B cell (primary cell): ENCODE measurements around the gene RASGEF1B. TPM values are rescaled to one million over a fixed set of nuclear protein-coding genes. Genes with fewer than 3 reads are reported as not detected.

Experiments used
- ATAC-seq: fragments of 200-7000 bp; cut with Tn5 transposase; one replicate; pipeline ENCODE4 v1.10.0; 2021; ENCODE audit warnings: low read depth, mild to moderate bottlenecking, moderate number of reproducible peaks, moderate library complexity
- CTCF ChIA-PET: fragments of 350-600 bp; sonication (Branson Sonifier 250); formaldehyde crosslinking; loops from one replicate; lab custom pipeline; 2021; ENCODE audit warnings: antibody characterized with exemption, inconsistent platforms; lab: Charles Lee
- POLR2A ChIA-PET: fragments of 350-600 bp; sonication (Branson Sonifier 250); formaldehyde crosslinking; loops from one replicate; lab custom pipeline; 2021; ENCODE audit warnings: antibody characterized with exemption; lab: Charles Lee
- DNase-seq: peaks from one replicate; pipeline ENCODE4 v3.0.0; 2013
- H2AFZ ChIP-seq: 2 replicates; pipeline ENCODE4 v1.6.1; 2012; ENCODE audit warnings: mild to moderate bottlenecking, low read depth, low read length; ENCODE audit not compliant: insufficient read depth, poor library complexity, severe bottlenecking
- H3K27ac ChIP-seq, 2 donors: 1 replicate in 1 of 2; 2 replicates in 1 of 2; pipeline ENCODE4 v1.5.1; 2012 to 2013; ENCODE audit warnings: low read length in 2 of 2, mild to moderate bottlenecking in 2 of 2, moderate library complexity in 1 of 2
- H3K27me3 ChIP-seq, 4 experiments: fragments of 200-600 bp in 1 of 4; sonication (generic) in 1 of 4; replicated peaks in 1 of 4; 1 replicate in 2 of 4; 2 replicates in 2 of 4; pipeline versions ENCODE4 v1.6.1 to v1.7.0; 2013 to 2016; ENCODE audit warnings: low read length in 3 of 4, mild to moderate bottlenecking in 2 of 4, mixed read lengths in 1 of 4, moderate library complexity in 1 of 4; ENCODE audit not compliant: insufficient read depth in 4 of 4, control insufficient read depth in 3 of 4; ENCODE audit errors: control extremely low read depth in 1 of 4
- H3K36me3 ChIP-seq, 2 experiments: replicated peaks in 1 of 2; 1 replicate in 1 of 2; 2 replicates in 1 of 2; pipeline versions ENCODE4 v1.6.1 to v1.7.1; 2013; ENCODE audit warnings: low read length in 1 of 2; ENCODE audit not compliant: insufficient read depth in 2 of 2, control insufficient read depth in 1 of 2; ENCODE audit errors: control extremely low read depth in 1 of 2, extremely low read depth in 1 of 2
- H3K4me1 ChIP-seq, 2 donors: fragments of 200-600 bp in 1 of 2; sonication (generic) in 1 of 2; 1 replicate in 1 of 2; 2 replicates in 1 of 2; pipeline versions ENCODE4 v1.5.1 to v1.6.1; 2013 to 2017; ENCODE audit warnings: low read length in 2 of 2; ENCODE audit not compliant: control insufficient read depth in 2 of 2, insufficient read depth in 2 of 2
- H3K4me2 ChIP-seq: replicated peaks from 2 replicates; pipeline ENCODE3; 2012; ENCODE audit warnings: mild to moderate bottlenecking, low read depth, low read length; ENCODE audit not compliant: poor library complexity, severe bottlenecking
- H3K4me3 ChIP-seq, 5 experiments: fragments of 200-600 bp in 1 of 5; sonication (generic) in 1 of 5; 1 replicate in 3 of 5; 2 replicates in 2 of 5; pipeline versions ENCODE4 v1.5.1 to v1.7.0; 2011 to 2016; ENCODE audit warnings: low read length in 4 of 5, mild to moderate bottlenecking in 4 of 5, low read depth in 2 of 5, control low read depth in 1 of 5, moderate library complexity in 1 of 5; ENCODE audit not compliant: insufficient read depth in 1 of 5; ENCODE audit errors: control extremely low read depth in 1 of 5, extremely low read depth in 1 of 5
- H3K79me2 ChIP-seq: fragments of 200-600 bp; sonication (generic); one replicate; pipeline ENCODE4 v1.6.0; 2016; ENCODE audit warnings: low read length; ENCODE audit not compliant: control insufficient read depth, insufficient read depth
- H3K9ac ChIP-seq: fragments of 200-600 bp; sonication (generic); 2 replicates; pipeline ENCODE4 v1.6.1; 2017; ENCODE audit warnings: mild to moderate bottlenecking, low read length, moderate library complexity
- H3K9me3 ChIP-seq, 3 donors: one replicate each; pipeline versions ENCODE4 v1.6.1 to v1.7.1; 2013; ENCODE audit warnings: low read length in 2 of 3; ENCODE audit not compliant: control insufficient read depth in 2 of 3, insufficient read depth in 1 of 3; ENCODE audit errors: control extremely low read depth in 1 of 3
- H4K20me1 ChIP-seq: 2 replicates; pipeline ENCODE4 v1.6.0; 2012; ENCODE audit warnings: mild to moderate bottlenecking, low read length; ENCODE audit not compliant: insufficient read depth, control insufficient read depth, poor library complexity, severe bottlenecking
- H3K27ac Mint-ChIP-seq: one replicate; pipeline ENCODE4 v1.8.0; 2021; ENCODE audit warnings: mixed read lengths
- H3K27me3 Mint-ChIP-seq: one replicate; pipeline ENCODE4 v1.8.0; 2021; ENCODE audit warnings: mixed read lengths
- H3K4me1 Mint-ChIP-seq: one replicate; pipeline ENCODE4 v1.8.0; 2021; ENCODE audit warnings: mixed read lengths
- H3K4me3 Mint-ChIP-seq: one replicate; pipeline ENCODE4 v1.8.0; 2021; ENCODE audit warnings: mixed read lengths
- H3K9me3 Mint-ChIP-seq: one replicate; pipeline ENCODE4 v1.8.0; 2022; ENCODE audit warnings: mixed read lengths; ENCODE audit not compliant: insufficient read depth
- CTCF ChIP-seq: fragments of 200-600 bp; IDR thresholded peaks from one replicate; pipeline ENCODE4 v1.8.0; 2022; ENCODE audit warnings: antibody characterized with exemption, mild to moderate bottlenecking
- EZH2 ChIP-seq: IDR thresholded peaks from 2 replicates; pipeline ENCODE4 v1.6.1; 2012; ENCODE audit warnings: borderline replicate concordance, low read depth, mild to moderate bottlenecking, moderate library complexity, low read length; ENCODE audit not compliant: insufficient read depth, poor library complexity, severe bottlenecking
- WGBS: methylation state at CpG from one replicate; pipeline ENCODE4 v1.1.5; 2013; ENCODE audit warnings: missing lambda C conversion rate; ENCODE audit not compliant: insufficient coverage; 5-methylcytosine and 5-hydroxymethylcytosine counted together
- intact Hi-C: fragments of 100-400 bp; cut with micrococcal nuclease; formaldehyde crosslinking; loops from one replicate; pipeline ENCODE4 v1.10.0; 2022
- polyA plus RNA-seq: library from polyadenylated mRNA; depleted of rRNA; stranded (reverse); fragments of >200 nt; gene quantifications from 2 replicates; pipeline ENCODE4 v1.2.3, GENCODE V29; 2012
- total RNA-seq, 2 donors: library from RNA; stranded (reverse); fragments of 120-200 nt in 1 of 2; gene quantifications; 1 replicate in 1 of 2; 2 replicates in 1 of 2; pipeline versions ENCODE4 v1.2.3 to v1.2.4, GENCODE V29; 2013 to 2022

RASGEF1B gene
- total and polyA plus RNA-seq, 2 donors (not counting 1 experiment from before 2014, with no cell fraction given) = 20.4 to 130 TPM

DNA sequence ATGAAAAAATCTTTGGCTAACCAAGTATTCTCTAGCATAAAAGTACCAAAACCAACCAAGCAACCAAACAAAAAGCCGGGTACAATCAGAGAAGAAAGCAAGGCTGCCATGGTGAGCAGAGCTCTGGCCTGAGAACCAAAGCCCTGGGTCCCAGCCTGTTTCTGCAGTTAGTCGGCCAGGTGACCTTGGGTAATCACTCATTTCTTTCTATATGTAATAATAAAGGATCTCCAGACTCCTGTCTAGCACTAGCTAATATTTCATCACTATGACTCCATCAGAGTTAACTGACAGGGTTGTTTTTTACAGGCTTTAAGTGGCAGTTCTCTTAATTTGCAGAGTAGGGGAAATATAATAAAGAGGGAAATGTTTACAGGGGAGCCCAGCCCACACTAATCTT lies 34.0 kb upstream of the RASGEF1B start:
- ATAC-seq = no peak
- TF ChIP-seq CTCF (no peak), EZH2 (no peak)
- DNase-seq = no peak
- Histone ChIP-seq H3K4me2 (peak overlapping the region; percentile 75), H3K27me3 (no peaks in the 10 kb centered on the region), H3K9ac (peak overlapping the region; percentile 43), H3K27ac (peak overlapping the region; percentile 56 to 81), H2AFZ (peak overlapping the region; percentile 46), H3K36me3 (no peaks in the 10 kb centered on the region), H3K9me3 (no peaks in the 10 kb centered on the region), H4K20me1 (no peaks in the 10 kb centered on the region), H3K4me1 (peaks cover 51 to 64% of the 10 kb centered on the region in 2 donors), H3K4me3 (peak overlapping the region in 1 of 5 experiments; percentile 28), H3K79me2 (no peaks in the 10 kb centered on the region)
- ChIA-PET POLR2A (interaction anchor here (0.9 kb wide), 1 partner anchor 34 kb away, joined by 4 read pairs; the partner anchor contains the start of gene RASGEF1B), CTCF (interaction anchor here (0.6 to 3.5 kb wide), 10 partner anchors 9 to 339 kb away, joined by 3 to 21 read pairs (median 4); partner anchors contain the start of gene RASGEF1B)
- Mint-ChIP-seq H3K9me3 (no peaks in the 10 kb centered on the region), H3K27ac (peak overlapping the region; percentile 88), H3K4me3 (peak overlapping the region; percentile 81), H3K4me1 (peaks cover 76% of the 10 kb centered on the region), H3K27me3 (no peaks in the 10 kb centered on the region)
- 0% methylated on average over 1 of the region's 2 CpGs for WGBS
- intact Hi-C loops = loop anchor here (1.0 to 5.0 kb wide), 5 partner anchors 13 to 102 kb away; partner anchors contain the start of gene RASGEF1B

DNA sequence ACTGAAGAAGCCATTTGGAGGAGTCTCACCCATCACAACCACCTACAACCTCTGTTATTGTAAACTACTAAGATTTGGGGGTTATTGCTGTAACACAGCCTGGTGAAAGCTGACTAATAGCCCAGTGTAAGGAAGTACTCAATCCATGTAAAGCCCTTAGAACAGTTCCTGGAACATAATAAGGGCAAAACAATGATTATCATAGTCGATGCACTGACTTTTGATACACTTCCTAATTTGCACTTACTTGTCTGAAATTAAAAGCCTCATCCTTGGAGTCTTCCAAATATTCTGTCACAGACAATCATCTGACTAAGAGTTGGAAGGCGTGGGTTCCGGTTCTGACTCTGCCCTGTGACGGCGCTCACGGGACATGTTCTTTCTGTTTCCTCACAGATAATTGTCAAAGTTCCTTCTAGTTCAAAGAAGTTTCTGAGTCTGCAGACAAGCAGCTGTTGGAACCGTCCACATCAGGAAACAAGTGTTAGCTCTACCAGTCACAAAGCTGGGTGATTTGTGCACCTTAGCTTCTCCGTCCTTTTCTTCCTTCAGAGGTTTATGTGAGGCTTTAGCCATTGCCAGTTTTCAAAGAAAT lies 33.4 kb upstream of the RASGEF1B start:
- Mint-ChIP-seq H3K27me3 (no peaks in the 10 kb centered on the region), H3K4me3 (peak overlapping the region; percentile 81), H3K4me1 (peaks cover 70% of the 10 kb centered on the region), H3K9me3 (no peaks in the 10 kb centered on the region), H3K27ac (peak overlapping the region; percentile 88)
- Histone ChIP-seq H3K79me2 (no peaks in the 10 kb centered on the region), H2AFZ (peak overlapping the region; percentile 46), H3K4me2 (peak overlapping the region; percentile 75), H3K36me3 (no peaks in the 10 kb centered on the region), H4K20me1 (no peaks in the 10 kb centered on the region), H3K4me3 (peak overlapping the region in 3 of 5 experiments; percentile 6 to 33 (median 28)), H3K9me3 (no peaks in the 10 kb centered on the region), H3K4me1 (peaks cover 45 to 58% of the 10 kb centered on the region in 2 donors), H3K9ac (peak overlapping the region; percentile 43), H3K27me3 (no peaks in the 10 kb centered on the region), H3K27ac (peak overlapping the region; percentile 56 to 81)
- intact Hi-C loops = loop anchor here (1.0 to 5.0 kb wide), 4 partner anchors 13 to 102 kb away; partner anchors contain the start of gene RASGEF1B
- TF ChIP-seq CTCF (no peak), EZH2 (no peak)
- WGBS = 0% methylated on average over 8 of the region's 8 CpGs
- peak; percentile 69 for ATAC-seq
- peak; percentile 85 for DNase-seq
- CTCF ChIA-PET = interaction anchor here (0.6 to 3.5 kb wide), 9 partner anchors 10 to 339 kb away, joined by 3 to 21 read pairs (median 5); partner anchors contain the start of gene RASGEF1B
- POLR2A ChIA-PET = interaction anchor here (0.9 kb wide), 1 partner anchor 33 kb away, joined by 4 read pairs; the partner anchor contains the start of gene RASGEF1B
